IMR-90 (cell line): Measurements from ENCODE around the gene FAM20C.

Experiments used
- RAD21 ChIP-seq: IDR thresholded peaks from 2 replicates; pipeline ENCODE4 v1.6.1; 2012; ENCODE audit warnings: low read length, improper control_type of control experiment
- SMC3 ChIP-seq: fragments of 150-350 bp; IDR thresholded peaks from 2 replicates; pipeline ENCODE4 v1.6.1; 2016; ENCODE audit warnings: low read depth, mild to moderate bottlenecking, antibody characterized with exemption, low read length, moderate library complexity

DNA sequence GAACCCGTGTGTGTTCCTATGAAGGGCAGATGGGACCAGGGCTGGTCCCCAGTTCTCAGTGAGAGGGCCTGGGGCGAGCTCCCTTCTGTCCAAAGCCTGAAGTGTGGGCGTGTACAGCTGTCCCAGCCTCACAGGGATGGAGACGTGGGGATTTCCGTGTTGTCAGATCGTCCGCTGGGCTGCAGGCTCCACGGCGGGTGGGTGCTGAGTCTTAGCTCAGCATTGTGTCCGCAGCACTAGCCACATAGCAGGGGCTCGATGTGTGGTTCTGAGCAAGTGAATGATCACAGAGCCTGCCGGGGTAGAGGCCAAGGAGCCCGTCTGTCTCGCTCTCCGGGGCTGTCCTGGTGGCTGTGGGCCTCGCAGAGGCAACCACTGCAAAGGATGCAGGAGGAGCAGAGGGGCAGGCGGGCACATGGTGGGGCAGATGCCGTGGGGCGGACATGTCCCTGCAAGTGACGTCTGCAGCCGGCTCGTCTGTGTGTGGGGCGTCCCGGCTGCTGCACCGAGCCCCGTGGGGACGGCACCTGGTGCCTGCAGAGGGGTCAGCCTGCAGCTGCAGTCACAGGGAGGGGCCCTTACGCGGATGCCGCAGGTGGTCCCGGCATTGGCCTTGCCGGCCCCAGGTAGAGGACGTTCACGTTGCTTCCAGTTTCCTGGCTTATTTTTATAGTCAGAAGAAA, 30.9 kb downstream of the FAM20C start:
- TF ChIP-seq RAD21: no peak
- no peak for TF ChIP-seq SMC3
